GM21576 (cell line): ENCODE measurements around the gene NDOR1.
A peak's percentile ranks its signal among the peaks of the same experiment; 100 is the strongest.

ENCODE experiments used
- ATAC-seq: cut with Tn5 transposase; IDR thresholded peaks from one replicate; pipeline ENCODE4 v1.9.1; 2021; ENCODE audit warnings: mild to moderate bottlenecking, moderate library complexity; ENCODE audit not compliant: unreplicated experiment

Gene NDOR1

GRCh38 chr9:137180491-137180890, 25.0 kb upstream of the NDOR1 start:
- no peak for ATAC-seq

- no peak for ATAC-seq
Observed at GRCh38 chr9:137181680-137182079, 23.8 kb upstream of the NDOR1 start.

- ATAC-seq, result no peak
Observed at GRCh38 chr9:137182836-137183235, 22.7 kb upstream of the NDOR1 start.

DNA sequence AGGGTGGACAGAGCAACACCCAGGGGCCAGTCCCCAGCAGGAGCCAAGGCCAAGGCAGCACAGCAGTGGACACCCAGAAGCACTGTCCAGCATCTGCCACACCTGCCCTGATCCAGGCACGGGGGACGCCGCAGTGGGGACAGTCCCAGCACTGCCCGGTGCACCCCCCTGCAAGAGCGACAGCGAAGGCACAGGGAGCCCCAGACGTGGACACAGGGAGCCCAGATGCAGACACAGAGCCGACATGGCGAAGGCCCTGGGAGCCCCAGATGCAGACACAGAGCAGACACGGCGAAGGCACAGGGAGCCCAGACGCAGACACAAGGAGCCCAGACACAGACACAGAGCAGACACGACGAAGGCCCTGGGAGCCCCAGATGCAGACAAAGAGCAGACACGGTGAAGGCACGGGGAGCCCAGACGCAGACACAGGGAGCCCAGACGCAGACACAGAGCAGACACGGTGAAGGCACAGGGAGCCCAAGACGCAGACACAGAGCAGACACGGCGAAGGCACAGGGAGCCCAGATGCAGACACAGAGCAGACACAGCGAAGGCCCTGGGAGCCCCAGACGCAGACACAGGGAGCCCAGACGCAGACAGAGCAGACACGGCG, 21.4 kb upstream of the NDOR1 start:
- ATAC-seq, result no peak

DNA sequence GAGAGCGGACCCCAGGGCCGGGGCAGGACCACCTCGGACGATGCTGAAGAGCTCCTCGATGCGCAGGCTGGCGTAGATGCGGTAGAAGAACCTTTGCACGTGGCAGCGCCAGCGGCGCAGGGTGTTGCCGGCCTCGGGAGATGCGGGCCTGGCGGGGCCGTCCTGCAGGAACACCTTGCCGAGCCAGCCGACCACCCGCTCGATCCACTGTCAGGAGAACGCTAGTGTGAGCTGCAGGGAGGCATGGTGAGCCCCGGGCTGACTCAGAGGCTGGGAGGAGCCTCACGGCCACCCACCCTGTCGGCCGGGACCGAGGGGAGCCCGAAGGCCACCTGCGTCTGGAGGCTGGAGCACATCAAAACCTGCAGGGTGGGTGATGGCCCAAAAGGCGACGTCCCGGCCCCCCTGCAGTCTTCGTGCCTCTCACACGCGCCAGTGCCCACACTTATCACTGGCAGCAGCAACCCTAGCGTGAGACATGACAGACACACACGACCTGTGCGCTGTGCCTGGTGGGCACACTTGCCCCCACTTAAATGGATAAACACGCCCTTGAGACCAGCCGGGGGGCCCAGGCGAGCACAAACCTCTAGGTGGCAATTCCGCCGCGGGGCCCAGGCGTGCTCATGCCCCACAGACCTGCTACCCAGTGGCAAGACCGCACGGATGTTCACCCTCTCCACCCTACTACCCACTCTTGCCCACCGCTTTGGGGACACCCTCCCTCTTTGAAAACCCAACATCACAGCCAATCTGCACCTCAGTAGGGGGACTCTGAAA, 20.4 kb upstream of the NDOR1 start:
- ATAC-seq, result no peak

DNA sequence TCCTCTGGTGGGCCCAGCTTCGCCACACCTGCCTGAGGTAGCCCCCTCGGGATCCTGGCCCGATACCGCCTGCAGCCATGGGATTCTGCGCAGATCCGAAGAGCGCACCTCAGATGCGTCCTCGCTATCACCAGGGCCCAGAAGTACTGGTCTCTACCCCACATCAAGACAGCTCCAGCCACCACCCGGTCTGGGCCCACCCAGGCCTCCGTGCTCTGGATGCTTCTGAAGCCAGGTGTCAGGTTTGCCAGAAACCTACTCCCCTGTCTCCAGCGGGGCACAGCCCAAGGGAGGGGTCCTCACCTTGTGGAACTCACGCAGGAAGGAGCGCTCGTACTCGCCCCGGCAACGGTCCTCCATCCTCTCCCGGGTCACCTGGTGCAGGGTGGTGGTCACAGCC, 19.6 kb upstream of the NDOR1 start:
- no peak for ATAC-seq

- ATAC-seq, result no peak
Observed at GRCh38 chr9:137186385-137186784, 19.1 kb upstream of the NDOR1 start.

GRCh38 chr9:137187386-137187785, 18.1 kb upstream of the NDOR1 start:
- ATAC-seq, result no peak

DNA sequence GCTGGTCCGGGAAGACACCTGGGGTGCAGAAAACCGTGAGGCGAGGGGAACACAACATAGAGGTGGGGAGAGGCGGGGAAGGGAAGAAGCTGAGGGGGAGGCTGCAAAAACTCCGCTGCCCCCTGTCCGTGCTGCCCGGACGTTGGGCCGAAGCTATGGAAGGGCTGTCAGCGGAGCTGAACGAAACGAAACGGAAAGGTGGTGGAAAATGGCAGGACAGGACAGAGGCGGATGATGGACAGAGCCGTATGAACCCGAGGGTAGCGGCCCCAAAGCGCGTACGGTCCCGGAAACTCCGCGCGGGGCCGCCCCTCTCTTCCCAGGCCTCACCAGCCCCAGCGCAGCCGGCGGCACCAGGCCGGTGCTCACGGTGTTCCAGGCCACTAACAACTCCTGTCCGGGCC, 17.4 kb upstream of the NDOR1 start:
- ATAC-seq, result no peak

GRCh38 chr9:137188490-137189296, 16.8 kb upstream of the NDOR1 start, which contains the start of the genes ANAPC2 and SSNA1:
Gene ANAPC2, minus strand, starts transcription at chr9:137188560. Its CDS starts 28 bp downstream, at chr9:137188532.
Gene SSNA1, plus strand, starts transcription at chr9:137188676. Its CDS starts 51 bp downstream, at chr9:137188727.
- peak; percentile 74 for ATAC-seq

- ATAC-seq, result no peak
Observed at GRCh38 chr9:137189297-137190295, 15.9 kb upstream of the NDOR1 start.

- no peak for ATAC-seq
Observed at GRCh38 chr9:137190315-137190856, 15.1 kb upstream of the NDOR1 start.

- no peak for ATAC-seq
Observed at GRCh38 chr9:137191245-137191644, 14.3 kb upstream of the NDOR1 start.

- ATAC-seq, result no peak
Observed at GRCh38 chr9:137191691-137192447, 13.6 kb upstream of the NDOR1 start.

- ATAC-seq, result no peak
Observed at GRCh38 chr9:137192448-137192780, 13.1 kb upstream of the NDOR1 start.

DNA sequence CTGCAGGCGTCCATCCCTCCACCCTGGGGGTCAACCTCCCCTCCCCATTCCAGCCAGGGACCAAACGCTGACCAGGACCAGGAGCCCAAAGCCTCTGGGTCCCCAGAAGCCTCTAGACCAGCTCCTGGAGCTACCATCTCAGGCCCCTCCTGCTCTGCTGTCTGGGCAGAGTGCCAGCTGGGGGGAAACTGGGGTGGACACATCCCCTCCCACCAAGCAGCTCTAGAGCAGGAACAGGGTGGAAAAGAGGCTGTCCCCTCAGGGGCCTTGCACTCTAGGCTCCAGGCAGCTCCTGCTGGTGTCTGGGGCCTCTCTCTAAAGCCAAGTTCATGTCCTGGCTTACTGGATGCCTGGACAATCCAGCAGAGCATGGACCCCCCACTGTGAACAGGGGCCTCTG, 12.6 kb upstream of the NDOR1 start:
- ATAC-seq, result no peak

DNA sequence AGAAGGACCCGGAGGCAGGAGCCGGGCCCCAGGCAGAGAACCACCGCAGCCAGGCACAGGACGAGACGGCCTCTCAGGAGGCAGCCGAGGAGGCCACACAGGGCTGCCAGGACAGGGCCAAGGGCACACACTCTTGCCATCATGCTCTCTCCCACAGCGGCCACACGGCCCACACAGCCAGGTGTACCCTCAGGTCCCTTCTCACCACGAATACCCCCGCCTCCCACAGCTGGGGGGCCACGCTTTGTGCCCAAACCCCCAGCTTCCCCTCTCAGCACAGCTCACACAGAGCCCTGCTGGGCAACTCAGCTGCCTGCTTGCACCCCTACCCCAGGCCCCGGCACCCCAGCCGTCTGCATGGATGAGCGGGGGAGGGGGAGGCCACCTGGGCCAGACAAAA, 11.7 kb upstream of the NDOR1 start:
- no peak for ATAC-seq

- no peak for ATAC-seq
Observed at GRCh38 chr9:137194388-137194787, 11.1 kb upstream of the NDOR1 start.

DNA sequence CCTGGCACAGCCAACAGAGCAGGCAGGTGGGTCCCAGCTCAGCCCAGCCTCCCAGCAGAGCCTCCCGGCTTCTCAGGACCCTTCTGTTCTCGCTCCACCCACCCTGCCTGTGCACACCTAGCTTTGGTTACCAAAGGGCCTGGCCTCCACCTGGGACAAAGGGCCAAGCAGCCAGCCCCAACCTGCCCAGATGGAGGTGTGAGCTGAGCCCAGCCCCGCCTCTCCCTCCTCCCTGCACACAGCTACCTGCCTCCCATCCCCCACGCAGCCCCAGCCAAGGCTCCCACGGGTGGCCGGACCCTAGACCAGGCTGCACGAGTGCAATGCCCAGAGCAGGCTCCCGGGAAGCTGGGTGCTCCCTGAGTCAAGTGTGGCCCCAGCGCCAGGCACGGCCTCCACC, 10.6 kb upstream of the NDOR1 start:
- ATAC-seq, result no peak
